ENCODE measurements around the gene AFAP1. TPM values are rescaled to one million over a fixed set of nuclear protein-coding genes. Genes with fewer than 3 reads are reported as not detected.

AFAP1 gene
- total RNA-seq, 2 donors from 2014 or later, result 18.2 to 22.5 TPM

GRCh38 chr4:7971159-7971631, 31.5 kb upstream of the AFAP1 start:
- H3K4me1 Mint-ChIP-seq, result peaks cover 17% of the 10 kb centered on the region
- 98% methylated on average over 2 of the region's 2 CpGs; no CpG with 5 or more reads in 1 of the 2 experiments for WGBS, 2 experiments (ENCODE audit: insufficient coverage in 1 of 2, insufficient read length in 1 of 2)
- H3K4me3 ChIP-seq (ENCODE audit: low read length), result no peak overlapping the region
- H3K27ac Mint-ChIP-seq, result no peak overlapping the region
- H3K4me3 Mint-ChIP-seq, result no peak overlapping the region
- H3K9me3 Mint-ChIP-seq, result no peaks in the 10 kb centered on the region
- H3K9me3 ChIP-seq (ENCODE audit: control insufficient read depth, low read length), result no peaks in the 10 kb centered on the region
- H3K36me3 Mint-ChIP-seq (ENCODE audit: low read depth), result no peaks in the 10 kb centered on the region
- H3K9ac ChIP-seq (ENCODE audit: extremely low read depth, low read length, poor library complexity, severe bottlenecking), result no peak overlapping the region
- no peak for DNase-seq
- no peaks in the 10 kb centered on the region for H3K27me3 ChIP-seq (ENCODE audit: control insufficient read depth, insufficient read depth, low read length, poor library complexity, severe bottlenecking)
- H3K27ac ChIP-seq (ENCODE audit: low read depth, low read length), result no peak overlapping the region
- no peaks in the 10 kb centered on the region for H3K36me3 ChIP-seq (ENCODE audit: control insufficient read depth, insufficient read depth, low read length)
- TF ChIP-seq, protein P1, sequence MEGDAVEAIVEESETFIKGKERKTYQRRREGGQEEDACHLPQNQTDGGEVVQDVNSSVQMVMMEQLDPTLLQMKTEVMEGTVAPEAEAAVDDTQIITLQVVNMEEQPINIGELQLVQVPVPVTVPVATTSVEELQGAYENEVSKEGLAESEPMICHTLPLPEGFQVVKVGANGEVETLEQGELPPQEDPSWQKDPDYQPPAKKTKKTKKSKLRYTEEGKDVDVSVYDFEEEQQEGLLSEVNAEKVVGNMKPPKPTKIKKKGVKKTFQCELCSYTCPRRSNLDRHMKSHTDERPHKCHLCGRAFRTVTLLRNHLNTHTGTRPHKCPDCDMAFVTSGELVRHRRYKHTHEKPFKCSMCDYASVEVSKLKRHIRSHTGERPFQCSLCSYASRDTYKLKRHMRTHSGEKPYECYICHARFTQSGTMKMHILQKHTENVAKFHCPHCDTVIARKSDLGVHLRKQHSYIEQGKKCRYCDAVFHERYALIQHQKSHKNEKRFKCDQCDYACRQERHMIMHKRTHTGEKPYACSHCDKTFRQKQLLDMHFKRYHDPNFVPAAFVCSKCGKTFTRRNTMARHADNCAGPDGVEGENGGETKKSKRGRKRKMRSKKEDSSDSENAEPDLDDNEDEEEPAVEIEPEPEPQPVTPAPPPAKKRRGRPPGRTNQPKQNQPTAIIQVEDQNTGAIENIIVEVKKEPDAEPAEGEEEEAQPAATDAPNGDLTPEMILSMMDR (conservative IDR thresholded peaks at IDR 0.05), result no peak
- H3K27me3 Mint-ChIP-seq (ENCODE audit: insufficient read depth), result no peaks in the 10 kb centered on the region
- H3K4me1 ChIP-seq (ENCODE audit: control insufficient read depth, insufficient read depth, low read length), result no peaks in the 10 kb centered on the region

GRCh38 chr4:7970361-7970946, 30.8 kb upstream of the AFAP1 start:
- H3K4me3 Mint-ChIP-seq, result no peak overlapping the region
- WGBS, 2 experiments (ENCODE audit: insufficient coverage in 1 of 2, insufficient read length in 1 of 2), result 81 to 85% methylated on average over 9 to 13 of the region's 13 CpGs
- Histone ChIP-seq H3K4me1 (ENCODE audit: control insufficient read depth, insufficient read depth, low read length) (no peaks in the 10 kb centered on the region), H3K27ac (ENCODE audit: low read depth, low read length) (no peak overlapping the region), H3K27me3 (ENCODE audit: control insufficient read depth, insufficient read depth, low read length, poor library complexity, severe bottlenecking) (no peaks in the 10 kb centered on the region), H3K4me3 (ENCODE audit: low read length) (no peak overlapping the region), H3K36me3 (ENCODE audit: control insufficient read depth, insufficient read depth, low read length) (no peaks in the 10 kb centered on the region), H3K9me3 (ENCODE audit: control insufficient read depth, low read length) (no peaks in the 10 kb centered on the region), H3K9ac (ENCODE audit: extremely low read depth, low read length, poor library complexity, severe bottlenecking) (no peak overlapping the region)
- no peak for DNase-seq
- no peaks in the 10 kb centered on the region for H3K27me3 Mint-ChIP-seq (ENCODE audit: insufficient read depth)
- no peaks in the 10 kb centered on the region for H3K9me3 Mint-ChIP-seq
- TF ChIP-seq, protein P1 (conservative IDR thresholded peaks at IDR 0.05), result no peak
- H3K36me3 Mint-ChIP-seq (ENCODE audit: low read depth), result no peaks in the 10 kb centered on the region
- H3K27ac Mint-ChIP-seq, result peak overlapping the region; percentile 57
- H3K4me1 Mint-ChIP-seq, result peaks cover 17% of the 10 kb centered on the region

DNA sequence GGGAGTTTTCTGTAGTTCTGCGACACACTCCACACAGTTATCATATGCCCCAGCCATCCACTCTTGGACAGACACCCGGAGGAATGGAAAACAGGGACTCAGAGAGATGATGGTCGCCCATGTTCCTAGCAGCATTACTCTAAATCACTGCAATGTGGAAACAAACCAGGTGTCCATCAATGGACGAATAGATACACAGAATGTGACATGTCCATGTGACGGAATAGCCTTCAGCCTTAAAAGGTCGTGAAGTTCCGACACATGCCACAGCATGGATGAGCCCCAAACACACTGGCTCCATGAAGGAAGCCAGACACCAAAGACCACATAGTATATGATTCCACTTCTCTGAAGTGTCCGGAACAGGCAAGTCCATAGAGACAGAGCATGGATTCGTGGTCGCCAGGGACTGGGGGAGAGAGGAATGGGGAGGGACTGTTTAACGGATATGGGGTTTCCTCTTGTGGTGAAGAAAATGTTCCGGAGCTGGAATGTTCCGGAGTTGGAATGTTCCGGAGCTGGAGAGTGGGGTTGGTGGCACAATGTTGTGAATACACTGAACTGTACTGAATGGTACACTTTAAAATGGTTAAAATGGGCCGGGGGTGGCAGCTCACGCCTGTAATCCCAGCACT, 28.7 kb upstream of the AFAP1 start:
- WGBS, 2 experiments (ENCODE audit: insufficient coverage in 1 of 2, insufficient read length in 1 of 2), result 89 to 90% methylated on average over 13 to 16 of the region's 16 CpGs
- Histone ChIP-seq H3K9ac (ENCODE audit: extremely low read depth, low read length, poor library complexity, severe bottlenecking) (no peak overlapping the region), H3K9me3 (ENCODE audit: control insufficient read depth, low read length) (no peaks in the 10 kb centered on the region), H3K4me1 (ENCODE audit: control insufficient read depth, insufficient read depth, low read length) (no peaks in the 10 kb centered on the region), H3K27me3 (ENCODE audit: control insufficient read depth, insufficient read depth, low read length, poor library complexity, severe bottlenecking) (no peaks in the 10 kb centered on the region), H3K4me3 (ENCODE audit: low read length) (no peak overlapping the region), H3K36me3 (ENCODE audit: control insufficient read depth, insufficient read depth, low read length) (no peaks in the 10 kb centered on the region), H3K27ac (ENCODE audit: low read depth, low read length) (no peak overlapping the region)
- TF ChIP-seq, protein P1 (conservative IDR thresholded peaks at IDR 0.05), result no peak
- DNase-seq, result no peak
- H3K27me3 Mint-ChIP-seq (ENCODE audit: insufficient read depth), result no peaks in the 10 kb centered on the region
- no peak overlapping the region for H3K4me3 Mint-ChIP-seq
- no peaks in the 10 kb centered on the region for H3K9me3 Mint-ChIP-seq
- H3K27ac Mint-ChIP-seq, result no peak overlapping the region
- H3K36me3 Mint-ChIP-seq (ENCODE audit: low read depth), result no peaks in the 10 kb centered on the region
- peaks cover 17% of the 10 kb centered on the region for H3K4me1 Mint-ChIP-seq
